HK-2 (cell line): ENCODE results near the gene TAMM41.
"Not testable (repeated sequence)": the region's sequence is repeated elsewhere in the genome, so short reads cannot be mapped to it uniquely, and the experiment has no call there.

Experiments
- DNase-seq: peaks from one replicate; pipeline ENCODE4 v3.0.0-alpha.2; 2018; ENCODE audit not compliant: unreplicated experiment

The TAMM41 gene, protein sequence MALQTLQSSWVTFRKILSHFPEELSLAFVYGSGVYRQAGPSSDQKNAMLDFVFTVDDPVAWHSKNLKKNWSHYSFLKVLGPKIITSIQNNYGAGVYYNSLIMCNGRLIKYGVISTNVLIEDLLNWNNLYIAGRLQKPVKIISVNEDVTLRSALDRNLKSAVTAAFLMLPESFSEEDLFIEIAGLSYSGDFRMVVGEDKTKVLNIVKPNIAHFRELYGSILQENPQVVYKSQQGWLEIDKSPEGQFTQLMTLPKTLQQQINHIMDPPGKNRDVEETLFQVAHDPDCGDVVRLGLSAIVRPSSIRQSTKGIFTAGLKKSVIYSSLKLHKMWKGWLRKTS

DNA sequence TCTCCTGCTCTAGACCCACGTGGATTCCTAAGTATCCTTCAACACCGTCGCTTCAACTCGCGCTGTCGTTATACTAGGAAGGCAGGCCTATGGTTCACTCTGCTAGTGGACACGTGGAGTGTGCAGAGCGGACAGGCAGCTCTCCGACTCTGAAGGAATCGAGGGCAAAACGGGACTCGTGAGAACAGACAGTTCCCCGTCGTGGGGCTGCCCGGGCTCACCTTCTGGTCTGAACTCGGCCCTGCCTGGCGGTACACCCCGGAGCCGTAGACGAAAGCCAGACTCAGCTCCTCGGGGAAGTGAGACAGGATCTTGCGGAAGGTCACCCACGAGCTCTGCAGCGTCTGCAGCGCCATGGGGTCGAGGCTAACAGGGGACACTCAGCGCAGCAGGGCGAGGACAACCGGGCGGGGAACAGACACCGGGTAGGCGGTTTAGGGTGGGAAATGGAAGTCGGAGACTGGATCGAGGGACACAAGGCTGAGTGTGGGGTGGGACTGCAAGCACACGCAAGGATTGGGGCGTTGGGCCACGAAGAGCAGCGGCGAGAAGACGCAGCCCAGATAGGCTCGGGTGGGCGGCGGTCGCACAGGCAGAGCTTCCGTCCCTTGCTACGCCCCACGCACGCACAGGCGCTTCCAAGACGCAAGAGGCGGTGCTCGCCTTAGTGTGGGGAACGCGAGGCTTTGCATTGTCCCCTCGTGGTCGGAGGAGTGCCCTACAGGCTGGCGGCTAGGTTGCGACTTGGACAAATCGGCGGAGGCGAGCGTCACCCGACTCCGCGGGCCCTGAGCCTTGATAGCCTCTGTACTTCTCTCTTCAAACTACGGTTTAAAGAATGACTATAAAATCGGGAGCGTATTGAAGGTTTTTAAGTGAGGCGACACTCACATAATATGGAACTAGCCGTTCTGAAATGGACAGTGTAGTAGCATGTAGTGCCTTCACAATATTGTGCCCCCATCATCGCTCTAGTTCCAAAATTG lies at the start of gene TAMM41:
Gene TAMM41 (minus strand): TSS at position 605 of the 986 bp plus-strand sequence. CDS start 249 bp downstream, at position 356.
- DNase-seq: peak; percentile 84

DNA sequence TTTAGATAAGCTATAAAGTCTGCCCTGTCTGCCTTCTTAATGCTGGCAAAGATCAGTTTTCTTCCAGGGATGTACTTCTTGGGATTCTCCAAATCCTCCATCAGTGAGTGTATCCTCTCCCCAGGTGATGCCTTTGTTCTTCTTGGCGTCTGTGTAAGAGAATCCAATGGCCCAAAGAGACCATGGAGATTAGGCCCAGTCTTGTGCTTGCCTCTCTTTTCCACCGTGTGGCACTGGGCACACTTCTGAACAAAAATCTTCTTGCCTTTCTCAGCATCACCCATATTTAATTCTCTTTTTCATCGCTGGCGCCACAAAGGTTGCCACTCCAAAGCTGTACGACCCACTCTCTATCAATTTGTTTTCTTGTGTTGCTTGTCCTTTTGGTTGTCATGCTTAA lies 32.2 kb upstream of the TAMM41 start:
- DNase-seq: no peak

- DNase-seq: not testable (repeated sequence)
These were observed 28.0 kb upstream of the TAMM41 start for GRCh38 chr3:11874707-11875106.

DNA sequence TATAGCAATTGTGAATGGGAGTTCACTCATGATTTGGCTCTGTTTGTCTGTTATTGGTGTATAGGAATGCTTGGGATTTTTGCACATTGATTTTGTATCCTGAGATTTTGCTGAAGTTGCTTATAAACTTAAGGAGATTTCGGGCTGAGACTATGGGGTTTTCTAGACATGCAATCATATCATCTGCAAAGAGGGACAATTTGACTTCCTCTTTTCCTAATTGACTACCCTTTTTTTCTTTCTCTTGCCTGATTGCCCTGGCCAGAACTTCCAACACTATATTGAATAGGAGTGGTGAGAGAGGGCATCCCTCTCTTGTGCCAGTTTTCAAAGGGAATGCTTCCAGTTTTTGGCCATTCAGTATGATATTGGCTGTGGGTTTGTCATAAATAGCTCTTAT lies 17.1 kb upstream of the TAMM41 start:
- DNase-seq: not testable (repeated sequence)

DNA sequence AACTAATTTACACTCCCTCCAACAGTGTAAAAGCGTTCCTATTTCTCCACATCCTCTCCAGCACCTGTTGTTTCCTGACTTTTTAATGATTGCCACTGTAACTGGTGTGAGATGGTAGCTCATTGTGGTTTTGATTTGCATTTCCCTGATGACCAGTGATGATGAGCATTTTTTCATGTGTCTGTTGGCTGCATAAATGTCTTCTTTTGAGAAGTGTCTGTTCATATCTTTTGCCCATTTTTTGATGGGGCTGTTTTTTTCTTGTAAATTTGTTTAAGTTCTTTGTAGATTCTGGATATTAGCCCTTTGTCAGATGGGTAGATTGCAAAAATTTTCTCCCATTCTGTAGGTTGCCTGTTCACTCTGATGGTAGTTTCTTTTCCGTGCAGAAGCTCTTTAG lies 15.9 kb upstream of the TAMM41 start:
- not testable (repeated sequence) for DNase-seq

GRCh38 chr3:11862145-11862544 lies 15.5 kb upstream of the TAMM41 start:
- not testable (repeated sequence) for DNase-seq

DNA sequence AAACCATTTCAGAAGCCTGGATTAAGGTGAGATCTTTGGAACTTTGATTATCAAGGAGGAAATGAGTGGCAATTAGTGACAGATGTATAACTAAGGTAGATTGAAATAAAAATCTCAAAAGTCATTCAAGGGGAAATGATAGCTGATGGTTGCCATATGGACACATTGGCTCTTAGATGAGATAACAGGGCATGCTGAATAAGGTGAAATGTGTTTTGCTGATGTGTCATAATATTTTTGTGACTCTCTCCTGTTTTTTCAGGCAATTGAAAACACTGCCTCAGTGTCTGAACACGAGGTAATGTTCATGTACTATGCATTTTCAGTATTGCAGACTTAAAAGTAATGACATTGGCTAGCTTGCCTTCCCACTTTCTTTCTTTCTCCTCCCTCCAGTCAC lies 13.5 kb upstream of the TAMM41 start:
- DNase-seq: not testable (repeated sequence)

DNA sequence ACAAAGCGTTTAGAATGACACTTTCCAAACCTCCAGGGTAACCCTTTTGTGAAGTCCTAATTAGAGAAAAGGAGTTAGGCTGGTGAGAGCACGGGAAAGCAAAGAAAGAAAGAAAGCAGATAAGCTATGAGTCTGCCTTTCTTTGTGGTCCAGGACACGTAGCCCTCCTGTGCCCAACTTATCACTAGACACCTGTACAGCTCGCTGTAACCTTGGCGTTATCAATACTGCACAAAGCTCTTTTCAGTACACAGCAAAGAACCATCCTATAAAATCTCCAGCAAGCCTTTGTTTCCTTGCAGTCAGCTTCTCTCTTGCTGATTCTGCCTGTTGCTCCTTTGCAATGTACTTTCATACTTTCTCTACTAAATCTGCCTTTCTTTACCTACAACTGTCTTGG lies 6.8 kb upstream of the TAMM41 start:
- no peak for DNase-seq

GRCh38 chr3:11850003-11850402 lies 3.3 kb upstream of the TAMM41 start:
- DNase-seq: no peak

DNA sequence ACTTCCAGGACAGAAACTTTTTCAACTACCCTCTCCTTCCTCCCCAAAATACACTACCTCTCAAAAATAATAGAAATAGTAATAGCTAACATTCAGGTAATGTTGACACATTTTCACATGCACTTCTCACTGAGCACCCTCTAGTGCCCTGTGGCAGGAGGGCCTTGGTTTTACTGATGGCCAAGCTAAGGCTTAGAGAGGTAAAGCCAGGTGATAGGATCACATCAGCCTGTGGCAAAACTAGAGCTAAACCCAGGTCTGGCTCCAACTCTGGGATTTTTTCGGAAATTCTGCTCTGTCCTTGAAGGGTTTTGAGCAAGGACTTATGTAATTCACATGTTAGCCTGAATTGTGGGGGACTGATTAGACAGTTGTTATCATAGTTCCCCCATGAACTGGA lies 922 bp upstream of the TAMM41 start:
- DNase-seq: no peak

DNA sequence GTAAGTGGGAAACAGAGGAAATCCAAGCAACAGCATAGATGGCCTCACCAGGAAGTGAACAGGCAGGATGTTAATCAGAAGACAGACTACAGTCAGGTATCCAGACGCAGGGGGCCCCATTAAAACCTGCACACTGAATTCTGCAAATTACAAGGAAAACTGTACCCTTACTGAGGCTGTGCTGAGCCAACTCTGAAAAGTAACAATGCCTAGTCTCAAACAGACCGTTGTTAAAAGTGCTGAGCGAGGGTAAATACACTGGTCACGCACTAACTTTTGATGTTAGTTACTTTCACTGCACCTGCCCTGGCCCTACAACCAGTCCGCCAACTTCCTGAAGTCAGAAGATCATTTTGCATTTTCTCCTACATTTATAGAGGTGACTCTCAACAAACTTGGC lies 1.0 kb downstream of the TAMM41 start:
- DNase-seq: no peak

DNA sequence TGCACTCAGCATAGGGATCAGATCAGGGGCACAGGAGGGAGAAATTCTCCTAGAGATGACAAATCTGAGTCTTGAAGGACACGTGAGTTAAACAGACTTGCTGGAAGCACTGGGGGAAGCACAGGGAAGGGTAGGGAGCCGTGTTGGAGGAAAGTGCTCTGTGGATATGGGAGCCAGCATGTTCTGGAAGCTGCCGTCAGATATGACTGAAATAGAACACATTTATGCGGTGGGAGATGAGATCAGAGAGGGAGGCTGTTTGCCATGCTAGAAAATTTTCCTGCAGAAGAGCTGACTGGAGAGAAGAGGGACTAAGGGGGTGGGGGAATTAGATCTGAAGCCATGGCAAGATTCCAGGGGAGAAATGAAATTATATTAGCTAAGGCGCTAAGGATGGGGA lies 1.8 kb downstream of the TAMM41 start:
- no peak for DNase-seq

DNA sequence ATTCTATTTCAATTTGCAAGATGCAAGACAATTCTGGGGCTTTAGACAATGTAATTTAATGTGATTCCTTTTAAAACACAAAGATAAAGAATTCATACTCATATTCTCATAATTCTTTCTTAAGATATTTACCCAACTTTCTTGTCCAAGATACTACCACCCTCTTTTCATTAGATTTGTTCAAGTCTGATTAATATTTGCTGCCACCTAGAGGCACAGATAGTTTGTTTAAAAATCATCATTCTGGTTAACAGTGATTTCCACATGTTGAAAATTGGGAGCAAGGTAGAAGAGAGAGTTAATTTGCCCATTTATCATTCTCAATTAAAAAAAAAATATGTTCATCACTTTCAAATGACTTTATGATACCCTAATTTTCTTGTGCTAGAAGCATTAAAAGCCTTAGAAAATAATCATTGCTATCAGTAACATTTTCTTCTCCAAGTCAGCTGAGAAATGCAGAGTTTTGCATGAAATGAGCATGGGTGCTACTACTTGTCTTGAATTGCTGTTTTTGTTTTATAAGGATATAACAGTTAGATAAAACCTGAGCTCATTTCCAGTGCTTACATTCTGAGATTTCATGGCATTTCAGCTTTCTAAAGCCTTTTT lies 11.6 kb downstream of the TAMM41 start:
- DNase-seq: no peak

DNA sequence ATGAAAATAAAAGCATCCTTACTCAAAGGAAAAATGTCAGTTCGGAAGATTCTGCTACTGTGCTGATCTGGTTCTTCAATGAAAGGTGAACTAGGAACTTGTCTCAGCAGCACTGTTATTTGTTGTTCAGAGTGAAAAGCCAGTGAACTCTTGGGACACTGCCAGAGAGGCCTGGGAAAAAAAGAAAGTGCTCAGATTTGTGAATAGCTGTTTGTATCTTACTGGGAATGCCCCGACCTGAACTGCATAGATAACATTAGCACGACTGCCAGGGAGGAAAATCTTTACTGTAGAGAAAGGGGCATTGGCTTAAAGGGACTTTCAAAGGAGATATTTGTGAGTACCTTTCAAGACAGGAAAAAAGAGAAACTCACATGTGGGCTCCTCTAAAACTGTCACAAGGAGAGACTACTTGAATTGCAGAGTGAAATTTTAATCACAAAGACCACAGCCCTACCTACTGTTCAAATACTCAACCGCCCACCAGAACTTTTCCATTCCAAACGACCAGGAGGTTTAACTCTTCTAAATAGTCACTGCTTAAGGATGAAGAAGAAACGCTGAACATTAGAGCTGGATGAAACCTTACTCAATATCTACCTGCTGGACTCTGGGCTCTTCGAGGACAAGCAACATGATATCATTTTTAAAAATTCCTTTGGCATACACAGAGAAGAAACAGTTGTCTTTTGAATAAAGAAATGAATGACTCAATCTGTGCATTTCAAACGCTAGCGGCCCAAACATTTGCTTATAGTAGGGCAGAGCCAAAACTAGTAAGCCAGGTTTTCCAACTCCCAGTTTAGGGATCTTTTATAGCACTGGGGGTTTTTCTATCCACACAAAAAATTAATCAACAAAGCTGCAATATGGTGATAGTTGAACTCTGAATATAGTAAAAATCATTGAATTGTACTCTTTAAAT lies 13.4 kb downstream of the TAMM41 start:
- DNase-seq: no peak

GRCh38 chr3:11829416-11829815 lies 17.3 kb downstream of the TAMM41 start:
- no peak for DNase-seq

DNA sequence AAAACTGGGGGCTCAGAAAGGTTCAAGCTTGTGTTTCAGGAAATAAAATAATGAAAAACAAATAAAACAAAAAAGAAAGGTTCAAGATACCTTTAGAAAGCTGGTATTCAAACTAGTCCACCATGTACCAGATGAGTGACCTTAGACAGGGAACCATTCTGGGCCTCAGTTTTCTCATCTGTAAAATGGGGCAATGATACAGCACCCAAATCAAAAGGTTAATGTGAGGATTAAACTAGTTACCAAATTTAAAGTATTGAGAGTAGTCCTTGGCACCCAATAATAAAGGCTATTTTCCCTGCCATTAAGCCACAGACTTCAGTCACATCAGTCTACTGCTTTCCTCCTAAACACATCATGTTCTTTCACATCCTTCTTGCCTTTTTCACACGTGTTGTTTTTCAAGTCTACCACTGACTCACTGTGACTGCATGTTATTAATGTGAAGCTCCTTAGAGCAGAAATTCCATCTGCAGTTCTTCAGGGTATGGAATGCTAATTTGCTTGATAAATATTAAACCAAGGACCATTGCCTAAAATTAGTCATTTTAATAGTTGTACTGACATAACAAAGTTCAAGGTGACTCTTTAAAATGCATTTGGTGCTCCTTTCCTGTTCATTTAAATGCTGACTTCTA lies 19.9 kb downstream of the TAMM41 start:
- no peak for DNase-seq

GRCh38 chr3:11825301-11825700 lies 21.4 kb downstream of the TAMM41 start:
- DNase-seq: no peak

GRCh38 chr3:11820531-11821041 lies 26.1 kb downstream of the TAMM41 start:
- no peak for DNase-seq

- no peak for DNase-seq
These were observed 27.5 kb downstream of the TAMM41 start for GRCh38 chr3:11819146-11819689.

GRCh38 chr3:11818033-11818432 lies 28.7 kb downstream of the TAMM41 start:
- DNase-seq: no peak
